PC-9 (cell line): ENCODE measurements around the gene RPL31. TPM values are rescaled to one million over a fixed set of nuclear protein-coding genes. Genes with fewer than 3 reads are reported as not detected.

Experiments
- BruUV-seq: library from RNA; stranded (reverse); fragments of 400-500 nt; replicated peaks from 2 replicates; lab custom pipeline; 2021; lab: Mats Ljungman, UMichigan
- CTCF ChIA-PET: fragments of 300-600 bp; sonication (Branson Sonifier 250); formaldehyde crosslinking; loops from one replicate; lab custom pipeline; 2022; ENCODE audit warnings: antibody characterized with exemption; lab: Charles Lee
- POLR2A ChIA-PET: fragments of 300-600 bp; sonication (Branson Sonifier 250); formaldehyde crosslinking; loops from one replicate; lab custom pipeline; 2022; ENCODE audit warnings: antibody characterized with exemption; ENCODE audit not compliant: unreplicated experiment; lab: Charles Lee
- DNase-seq, 2 experiments: peaks; one replicate each; pipeline versions ENCODE4 v3.0.0 to v3.0.0-alpha.2; 2015 to 2022; ENCODE audit warnings: mixed read lengths in 1 of 2
- H2AFZ ChIP-seq: fragments of 200-600 bp; sonication (generic); 2 replicates; pipeline ENCODE4 v1.8.1; 2017; ENCODE audit warnings: antibody characterized with exemption
- H3F3A ChIP-seq: fragments of 200-600 bp; sonication (generic); 2 replicates; pipeline ENCODE4 v1.8.1; 2017; ENCODE audit warnings: antibody characterized with exemption, mild to moderate bottlenecking, low read depth; ENCODE audit not compliant: insufficient read depth
- H3K27ac ChIP-seq: fragments of 200-600 bp; sonication (generic); 2 replicates; pipeline ENCODE4 v1.6.1; 2016; ENCODE audit warnings: mixed run types
- H3K27me3 ChIP-seq: fragments of 200-600 bp; sonication (generic); 2 replicates; pipeline ENCODE4 v1.6.1; 2016; ENCODE audit warnings: low read depth, mixed run types; ENCODE audit not compliant: insufficient read depth
- H3K36me3 ChIP-seq: fragments of 200-600 bp; sonication (generic); 2 replicates; pipeline ENCODE4 v1.6.1; 2016; ENCODE audit warnings: low read depth, mixed run types
- H3K4me1 ChIP-seq: fragments of 200-600 bp; sonication (generic); replicated peaks from 2 replicates; pipeline ENCODE4 v1.6.1; 2016; ENCODE audit warnings: mixed run types; ENCODE audit not compliant: insufficient read depth
- H3K4me2 ChIP-seq: fragments of 200-600 bp; sonication (generic); 2 replicates; pipeline ENCODE4 v1.6.1; 2017; ENCODE audit warnings: mixed run types
- H3K4me3 ChIP-seq: fragments of 200-600 bp; sonication (generic); 2 replicates; pipeline ENCODE4 v1.6.1; 2016; ENCODE audit warnings: mixed run types
- H3K79me2 ChIP-seq: fragments of 200-600 bp; sonication (generic); 2 replicates; pipeline ENCODE4 v1.6.1; 2017; ENCODE audit warnings: low read depth, mixed run types
- H3K9me2 ChIP-seq: fragments of 200-600 bp; sonication (generic); 2 replicates; pipeline ENCODE4 v1.8.1; 2017; ENCODE audit warnings: mild to moderate bottlenecking; ENCODE audit not compliant: insufficient read depth
- H3K9me3 ChIP-seq: fragments of 200-600 bp; sonication (generic); 2 replicates; pipeline ENCODE4 v1.8.1; 2016; ENCODE audit warnings: low read depth; ENCODE audit not compliant: insufficient read depth
- H4K20me1 ChIP-seq: fragments of 200-600 bp; sonication (generic); 2 replicates; pipeline ENCODE4 v1.8.1; 2017; ENCODE audit not compliant: insufficient read depth
- EZH2 ChIP-seq: fragments of 200-600 bp; sonication (generic); IDR thresholded peaks from 2 replicates; pipeline ENCODE4 v1.8.0; 2017; ENCODE audit warnings: antibody characterized with exemption, low read depth
- intact Hi-C: fragments of 100-400 bp; cut with micrococcal nuclease; formaldehyde crosslinking; loops from one replicate; pipeline ENCODE4 v1.10.0; 2022; ENCODE audit not compliant: unreplicated experiment
- total RNA-seq: library from RNA; stranded (reverse); gene quantifications from 2 replicates; pipeline ENCODE4 v1.2.3, GENCODE V29; 2021
- TF ChIP-seq, protein P1 (sequence below): fragments of 200-600 bp; sonication (generic); conservative IDR thresholded peaks from 2 replicates; pipeline ENCODE4 v1.6.1; 2017; ENCODE audit warnings: mixed run types, antibody characterized with exemption, mild to moderate bottlenecking, moderate library complexity

The RPL31 gene
- total RNA-seq, 1 experiment from 2014 or later: 1,251 TPM

GRCh38 chr2:100988630-100989417, 13.3 kb upstream of the RPL31 start:
- Histone ChIP-seq H3K9me2 (no peaks in the 10 kb centered on the region), H3K27me3 (no peaks in the 10 kb centered on the region), H3K27ac (no peak overlapping the region), H3F3A (peaks cover 27% of the 10 kb centered on the region), H3K4me1 (no peaks in the 10 kb centered on the region), H3K9me3 (no peaks in the 10 kb centered on the region), H3K79me2 (no peaks in the 10 kb centered on the region), H3K36me3 (peaks cover 36% of the 10 kb centered on the region), H3K4me2 (no peak overlapping the region), H2AFZ (no peak overlapping the region), H3K4me3 (no peak overlapping the region), H4K20me1 (peaks cover 8% of the 10 kb centered on the region; the same call in 1 of the 2 replicates)
- BruUV-seq: no TSS peak
- intact Hi-C loops: loop anchor here (5.0 to 10.0 kb wide), 2 partner anchors 104 to 167 kb away; partner anchors contain the start of gene NPAS2
- POLR2A ChIA-PET: no interaction called here
- no peak for DNase-seq
- CTCF ChIA-PET: no interaction called here
- TF ChIP-seq, protein P1, sequence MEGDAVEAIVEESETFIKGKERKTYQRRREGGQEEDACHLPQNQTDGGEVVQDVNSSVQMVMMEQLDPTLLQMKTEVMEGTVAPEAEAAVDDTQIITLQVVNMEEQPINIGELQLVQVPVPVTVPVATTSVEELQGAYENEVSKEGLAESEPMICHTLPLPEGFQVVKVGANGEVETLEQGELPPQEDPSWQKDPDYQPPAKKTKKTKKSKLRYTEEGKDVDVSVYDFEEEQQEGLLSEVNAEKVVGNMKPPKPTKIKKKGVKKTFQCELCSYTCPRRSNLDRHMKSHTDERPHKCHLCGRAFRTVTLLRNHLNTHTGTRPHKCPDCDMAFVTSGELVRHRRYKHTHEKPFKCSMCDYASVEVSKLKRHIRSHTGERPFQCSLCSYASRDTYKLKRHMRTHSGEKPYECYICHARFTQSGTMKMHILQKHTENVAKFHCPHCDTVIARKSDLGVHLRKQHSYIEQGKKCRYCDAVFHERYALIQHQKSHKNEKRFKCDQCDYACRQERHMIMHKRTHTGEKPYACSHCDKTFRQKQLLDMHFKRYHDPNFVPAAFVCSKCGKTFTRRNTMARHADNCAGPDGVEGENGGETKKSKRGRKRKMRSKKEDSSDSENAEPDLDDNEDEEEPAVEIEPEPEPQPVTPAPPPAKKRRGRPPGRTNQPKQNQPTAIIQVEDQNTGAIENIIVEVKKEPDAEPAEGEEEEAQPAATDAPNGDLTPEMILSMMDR: no peak
- TF ChIP-seq EZH2: no peak

GRCh38 chr2:100989666-100990065, 12.4 kb upstream of the RPL31 start:
- ChIA-PET CTCF (no interaction called here), POLR2A (no interaction called here)
- DNase-seq: no peak
- Histone ChIP-seq H3F3A (peaks cover 24% of the 10 kb centered on the region), H4K20me1 (peaks cover 8% of the 10 kb centered on the region; the same call in 1 of the 2 replicates), H3K4me2 (no peak overlapping the region), H3K79me2 (no peaks in the 10 kb centered on the region), H3K27me3 (no peaks in the 10 kb centered on the region), H3K9me2 (no peaks in the 10 kb centered on the region), H3K4me3 (no peak overlapping the region), H3K9me3 (no peaks in the 10 kb centered on the region), H3K36me3 (peaks cover 40% of the 10 kb centered on the region), H2AFZ (no peak overlapping the region), H3K27ac (no peak overlapping the region), H3K4me1 (no peaks in the 10 kb centered on the region)
- intact Hi-C loops: loop anchor here (5.0 to 10.0 kb wide), 2 partner anchors 105 to 167 kb away; partner anchors contain the start of gene NPAS2
- TF ChIP-seq, protein P1: no peak
- TF ChIP-seq EZH2: no peak
- BruUV-seq: no TSS peak

DNA sequence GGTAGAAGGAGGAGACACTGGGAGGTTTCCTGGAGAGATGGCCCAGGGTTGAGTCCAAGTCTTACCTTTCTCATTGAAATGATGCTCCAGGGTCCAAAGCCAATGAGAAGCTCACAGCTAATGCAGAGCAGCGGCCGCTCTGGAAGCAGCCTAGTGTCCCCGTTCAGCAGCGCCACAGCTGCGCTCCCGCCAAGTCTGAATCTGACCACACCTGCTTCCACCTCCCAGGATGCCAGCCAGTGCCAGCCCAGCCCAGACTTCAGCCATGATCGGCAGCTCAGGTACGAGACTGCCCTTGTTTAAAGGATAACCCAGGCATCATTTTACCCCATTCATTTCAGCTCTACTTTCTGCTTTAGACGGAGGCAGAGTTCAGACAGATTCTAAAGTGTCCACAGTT, 11.9 kb upstream of the RPL31 start:
- Histone ChIP-seq H3K9me2 (no peaks in the 10 kb centered on the region), H3K9me3 (no peaks in the 10 kb centered on the region), H3F3A (peaks cover 21% of the 10 kb centered on the region; the same call in 1 of the 2 replicates), H3K4me2 (no peak overlapping the region), H3K27me3 (no peaks in the 10 kb centered on the region), H3K27ac (no peak overlapping the region), H3K4me1 (no peaks in the 10 kb centered on the region), H3K36me3 (peaks cover 39% of the 10 kb centered on the region), H4K20me1 (peaks cover 6% of the 10 kb centered on the region; the same call in 1 of the 2 replicates), H3K79me2 (no peaks in the 10 kb centered on the region), H2AFZ (no peak overlapping the region), H3K4me3 (no peak overlapping the region)
- no peak for TF ChIP-seq EZH2
- TF ChIP-seq, protein P1: no peak
- DNase-seq: no peak
- ChIA-PET POLR2A (no interaction called here), CTCF (no interaction called here)
- BruUV-seq: no TSS peak
- intact Hi-C loops: no loop called here
